Measurements from ENCODE around the gene MRPL14.
A peak's percentile ranks its signal among the peaks of the same experiment; 100 is the strongest.
"Not testable (repeated sequence)": the region's sequence is repeated elsewhere in the genome, so short reads cannot be mapped to it uniquely, and the experiment has no call there.

MRPL14 gene

DNA sequence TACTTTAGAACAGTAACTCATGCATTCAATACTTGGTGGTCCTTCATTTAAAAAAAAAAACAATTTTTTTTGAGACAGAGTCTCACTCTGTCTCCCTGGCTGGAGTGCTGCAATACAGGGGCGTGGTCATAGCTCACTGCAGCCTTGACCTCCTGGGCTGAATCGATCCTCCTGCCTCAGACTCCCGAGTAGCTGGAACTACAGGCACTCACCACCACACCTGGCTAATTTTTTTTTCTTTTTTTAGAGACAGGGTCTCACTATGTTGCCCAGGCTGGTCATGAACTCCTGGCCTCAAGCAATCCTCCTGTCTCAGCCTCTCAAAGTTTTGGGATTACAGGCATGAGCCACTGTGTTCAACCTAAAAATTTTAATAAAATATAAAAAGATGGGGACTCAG lies 17.3 kb upstream of the MRPL14 start:
- H3K4me3 Mint-ChIP-seq; H3K4me1 Mint-ChIP-seq (ENCODE audit: low read depth in 2 of 2); H3K9me3 Mint-ChIP-seq; H3K27me3 Mint-ChIP-seq; DNase-seq; ATAC-seq (replicated peaks): not testable (repeated sequence)
- H3K27ac Mint-ChIP-seq, result peak overlapping the region in 1 of 2 donors; percentile 25
- peaks cover 30% of the 10 kb centered on the region for H3K36me3 Mint-ChIP-seq (ENCODE audit: insufficient read depth)

DNA sequence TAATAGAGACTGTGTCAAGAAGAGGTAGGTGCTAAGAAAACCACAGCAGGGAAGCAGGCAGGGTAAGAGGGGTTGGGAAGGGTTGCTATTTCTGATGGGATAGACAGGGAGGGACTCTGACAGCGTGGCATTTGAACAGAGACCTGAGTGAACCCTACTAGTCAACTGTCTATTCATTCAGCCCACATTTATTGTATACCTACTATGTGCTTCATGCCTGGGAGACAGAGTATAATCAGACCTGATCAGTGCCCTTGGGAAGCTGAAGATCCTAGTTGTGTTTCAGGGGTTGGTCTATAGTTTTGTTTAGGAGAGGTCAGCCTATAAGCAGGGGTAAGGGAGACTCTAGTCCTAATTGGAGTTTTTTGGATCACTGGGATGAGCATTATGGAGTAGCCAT lies 16.5 kb upstream of the MRPL14 start:
- Mint-ChIP-seq H3K27me3 (no peaks in the 10 kb centered on the region), H3K4me1 (ENCODE audit: low read depth in 2 of 2) (peaks cover 0 to 2% of the 10 kb centered on the region in 2 donors), H3K36me3 (ENCODE audit: insufficient read depth) (peaks cover 29% of the 10 kb centered on the region), H3K27ac (peak overlapping the region; percentile 7 to 25), H3K4me3 (no peak overlapping the region), H3K9me3 (no peaks in the 10 kb centered on the region)
- ATAC-seq (replicated peaks) (no peak), DNase-seq (no peak)

GRCh38 chr6:44142835-44143234 lies 15.6 kb upstream of the MRPL14 start:
- DNase-seq (no peak), ATAC-seq (replicated peaks) (no peak)
- Mint-ChIP-seq H3K4me1 (ENCODE audit: low read depth in 2 of 2) (peaks cover 0 to 2% of the 10 kb centered on the region in 2 donors), H3K27ac (no peak overlapping the region), H3K9me3 (no peaks in the 10 kb centered on the region), H3K36me3 (ENCODE audit: insufficient read depth) (peaks cover 26% of the 10 kb centered on the region), H3K4me3 (no peak overlapping the region), H3K27me3 (no peaks in the 10 kb centered on the region)

DNA sequence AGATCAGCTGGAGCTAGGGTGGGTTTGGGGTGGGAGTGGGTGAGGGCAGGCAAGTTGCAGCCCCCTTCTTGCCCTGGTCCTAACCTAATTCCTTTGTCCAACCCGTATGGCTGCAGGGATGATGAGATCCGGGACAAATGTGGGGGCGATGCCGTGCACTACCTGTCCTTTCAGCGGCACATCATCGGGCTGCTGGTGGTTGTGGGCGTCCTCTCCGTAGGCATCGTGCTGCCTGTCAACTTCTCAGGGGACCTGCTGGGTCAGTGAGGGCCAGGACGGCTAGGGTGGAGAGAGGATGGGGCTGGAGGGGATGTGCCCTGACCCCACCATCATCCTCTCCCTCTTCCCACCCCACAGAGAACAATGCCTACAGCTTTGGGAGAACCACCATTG lies 12.1 kb upstream of the MRPL14 start:
- Mint-ChIP-seq H3K36me3 (ENCODE audit: insufficient read depth) (peaks cover 14% of the 10 kb centered on the region), H3K9me3 (no peaks in the 10 kb centered on the region), H3K27ac (peak overlapping the region in 1 of 2 donors; percentile 15), H3K4me1 (ENCODE audit: low read depth in 2 of 2) (peaks cover 7 to 12% of the 10 kb centered on the region in 2 donors), H3K4me3 (no peak overlapping the region), H3K27me3 (no peaks in the 10 kb centered on the region)
- no peak for ATAC-seq (replicated peaks)
- no peak for DNase-seq

DNA sequence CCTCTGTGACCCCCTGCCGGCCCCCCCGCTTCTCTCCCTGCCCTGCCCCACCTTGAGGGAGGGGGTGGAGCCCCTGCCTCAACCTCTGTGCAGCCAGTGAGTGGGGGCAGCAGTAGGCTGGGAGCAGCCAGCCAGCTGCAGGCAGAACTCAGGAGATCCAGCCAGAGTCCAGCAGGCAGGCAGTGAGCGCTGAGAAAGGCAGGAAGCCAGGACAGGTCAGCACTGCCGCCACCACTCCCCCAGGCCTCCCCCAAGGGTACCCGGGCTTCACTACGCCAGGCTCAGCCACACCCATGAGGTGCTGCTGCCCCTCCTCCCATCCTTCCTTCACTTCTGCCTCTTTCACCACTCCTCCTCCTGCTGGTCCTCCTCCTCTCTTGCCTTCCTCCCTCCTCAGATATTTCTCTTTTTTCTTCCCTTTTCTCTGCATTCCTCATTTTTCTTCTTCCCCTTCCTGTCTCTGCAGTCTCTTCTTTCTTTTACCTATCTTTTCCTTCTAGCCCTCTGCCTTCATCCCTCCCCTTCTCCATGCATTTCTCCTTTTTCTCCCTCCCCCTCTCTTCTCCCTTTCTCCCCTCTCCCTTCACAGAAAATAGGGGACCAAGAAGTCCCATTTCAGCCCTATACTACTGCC lies 11.6 kb upstream of the MRPL14 start:
- no peaks in the 10 kb centered on the region for H3K27me3 Mint-ChIP-seq
- H3K4me1 Mint-ChIP-seq (ENCODE audit: low read depth in 2 of 2), result peaks cover 7 to 12% of the 10 kb centered on the region in 2 donors
- H3K4me3 Mint-ChIP-seq, result no peak overlapping the region
- DNase-seq (no peak), ATAC-seq (replicated peaks) (no peak)
- H3K27ac Mint-ChIP-seq, result no peak overlapping the region
- peaks cover 13% of the 10 kb centered on the region for H3K36me3 Mint-ChIP-seq (ENCODE audit: insufficient read depth)
- no peaks in the 10 kb centered on the region for H3K9me3 Mint-ChIP-seq

- H3K4me3 Mint-ChIP-seq, result no peak overlapping the region
- H3K27ac Mint-ChIP-seq, result peak overlapping the region in 1 of 2 donors; percentile 33
- no peaks in the 10 kb centered on the region for H3K9me3 Mint-ChIP-seq
- no peak for ATAC-seq (replicated peaks)
- H3K4me1 Mint-ChIP-seq (ENCODE audit: low read depth in 2 of 2), result peaks cover 9 to 22% of the 10 kb centered on the region in 2 donors
- H3K36me3 Mint-ChIP-seq (ENCODE audit: insufficient read depth), result peaks cover 16% of the 10 kb centered on the region
- H3K27me3 Mint-ChIP-seq, result no peaks in the 10 kb centered on the region
- no peak for DNase-seq
These were observed 8.6 kb upstream of the MRPL14 start for GRCh38 chr6:44135875-44136274.

DNA sequence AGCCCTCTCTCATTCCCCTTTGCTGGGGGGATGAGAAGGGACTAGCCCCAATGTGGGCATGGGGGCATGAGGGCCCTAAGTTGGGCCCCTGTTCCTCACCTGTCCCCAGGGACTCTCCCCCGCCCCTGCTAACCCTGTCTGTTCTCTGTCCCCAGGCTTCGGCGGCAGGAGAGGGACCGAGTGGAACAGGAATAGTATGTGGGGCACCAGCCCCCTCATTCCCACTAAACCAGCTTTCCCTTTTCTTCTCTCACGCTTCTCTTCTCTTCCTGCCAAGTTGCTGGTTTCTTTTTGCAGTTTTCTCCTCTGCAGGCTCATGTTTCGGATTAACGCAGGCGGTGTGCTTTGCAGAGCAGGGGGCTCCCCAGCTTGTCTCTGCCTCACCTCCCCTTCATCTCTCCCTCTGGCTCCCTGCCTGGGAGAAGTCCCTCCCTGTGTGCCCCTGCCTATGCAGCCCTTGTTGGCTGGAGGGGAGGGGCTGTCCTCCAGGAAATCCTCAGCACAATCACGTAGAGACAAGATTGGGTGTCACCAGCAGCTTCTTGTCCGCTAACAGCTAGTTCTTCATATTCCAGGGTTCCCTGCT lies 8.0 kb upstream of the MRPL14 start:
- no peak for DNase-seq
- peaks cover 9 to 22% of the 10 kb centered on the region in 2 donors for H3K4me1 Mint-ChIP-seq (ENCODE audit: low read depth in 2 of 2)
- H3K36me3 Mint-ChIP-seq (ENCODE audit: insufficient read depth), result peaks cover 15% of the 10 kb centered on the region
- peak overlapping the region in 1 of 2 donors; percentile 33 for H3K27ac Mint-ChIP-seq
- no peak overlapping the region for H3K4me3 Mint-ChIP-seq
- ATAC-seq (replicated peaks), result no peak
- H3K27me3 Mint-ChIP-seq, result no peaks in the 10 kb centered on the region
- H3K9me3 Mint-ChIP-seq, result no peaks in the 10 kb centered on the region

DNA sequence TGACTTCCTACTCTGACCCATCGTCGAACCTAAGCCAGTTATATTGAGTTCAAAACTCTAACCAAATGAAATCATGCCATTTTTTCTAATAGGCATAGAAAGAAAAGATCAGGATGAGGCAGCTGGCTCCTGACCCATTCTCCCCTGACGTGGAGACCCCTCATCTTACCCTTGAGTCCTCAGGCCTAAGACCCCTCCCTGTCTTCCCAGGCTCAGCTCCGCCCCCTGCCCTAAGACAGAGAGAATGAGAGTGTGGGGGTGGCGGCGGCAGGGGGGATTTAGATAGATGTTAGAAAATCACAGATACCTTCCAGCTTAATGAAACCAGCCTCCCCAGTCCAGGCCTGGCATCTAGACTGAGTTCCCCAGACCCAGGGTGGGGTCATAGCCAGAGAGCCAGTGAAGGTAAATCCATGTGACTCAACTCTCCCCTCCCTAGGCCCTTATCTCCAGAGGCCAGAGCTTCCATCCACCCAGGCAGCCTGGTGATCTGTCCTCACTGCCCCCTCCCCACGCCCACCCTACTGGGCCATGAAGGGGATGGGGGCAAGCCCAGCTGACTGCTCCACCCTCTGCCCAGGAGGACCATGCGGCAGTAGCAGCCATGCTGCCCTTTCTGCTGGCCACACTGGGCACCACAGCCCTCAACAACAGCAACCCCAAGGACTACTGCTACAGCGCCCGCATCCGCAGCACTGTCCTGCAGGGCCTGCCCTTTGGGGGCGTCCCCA lies 6.9 kb upstream of the MRPL14 start:
- Mint-ChIP-seq H3K27me3 (no peaks in the 10 kb centered on the region), H3K36me3 (ENCODE audit: insufficient read depth) (peaks cover 21% of the 10 kb centered on the region), H3K27ac (peak overlapping the region; percentile 62 to 79), H3K4me3 (no peak overlapping the region), H3K4me1 (ENCODE audit: low read depth in 2 of 2) (peaks cover 10 to 29% of the 10 kb centered on the region in 2 donors), H3K9me3 (no peaks in the 10 kb centered on the region)
- ATAC-seq (replicated peaks) (no peak), DNase-seq (no peak)

DNA sequence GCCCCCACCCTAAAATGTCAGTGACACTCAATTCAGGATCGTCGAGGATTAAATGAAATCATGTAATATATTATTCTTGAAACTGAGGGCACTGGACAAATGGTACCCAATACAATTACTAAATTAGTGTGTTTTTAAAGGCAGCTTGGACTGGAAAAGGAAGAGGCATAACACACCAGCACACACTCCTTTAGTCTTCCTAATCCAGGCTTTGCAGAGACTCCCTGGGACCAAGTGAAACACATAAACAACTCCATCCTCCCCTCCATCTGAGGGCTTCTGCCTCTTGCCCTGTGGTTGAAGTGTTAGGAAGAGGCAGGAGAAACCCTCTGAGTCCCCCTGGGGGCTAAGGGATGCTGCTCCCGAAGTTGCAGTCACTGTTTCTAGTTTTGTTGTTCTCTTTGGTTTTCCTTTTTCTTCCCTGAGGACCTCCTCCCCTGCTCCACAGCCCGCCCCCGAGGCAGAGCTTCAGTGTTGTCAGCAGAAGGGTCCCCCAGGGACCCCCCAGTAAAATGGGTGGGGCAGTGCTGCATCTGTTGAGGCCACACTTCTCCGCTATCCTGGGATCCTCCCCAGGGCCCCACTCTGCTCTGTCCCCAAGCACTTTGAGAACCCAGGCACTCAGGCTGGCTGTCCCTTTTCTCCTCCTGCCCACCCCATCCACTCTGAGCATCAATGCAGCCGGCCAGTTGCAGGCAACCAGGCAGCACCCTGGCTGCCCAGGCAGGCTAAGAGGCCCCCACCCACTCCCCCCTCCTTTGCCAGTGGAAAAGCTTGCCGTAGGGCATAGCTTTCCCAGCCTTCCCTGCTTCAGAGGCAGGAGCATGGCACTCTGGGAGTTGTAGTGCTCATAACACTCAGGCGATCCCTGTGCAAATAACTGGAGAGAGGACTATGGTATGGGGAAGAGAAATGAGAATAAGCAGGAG lies 6.0 kb upstream of the MRPL14 start:
- H3K27me3 Mint-ChIP-seq, result no peaks in the 10 kb centered on the region
- peaks cover 29% of the 10 kb centered on the region for H3K36me3 Mint-ChIP-seq (ENCODE audit: insufficient read depth)
- H3K4me1 Mint-ChIP-seq (ENCODE audit: low read depth in 2 of 2), result peaks cover 15 to 32% of the 10 kb centered on the region in 2 donors
- H3K9me3 Mint-ChIP-seq, result no peaks in the 10 kb centered on the region
- H3K4me3 Mint-ChIP-seq, result no peak overlapping the region
- H3K27ac Mint-ChIP-seq, result peak overlapping the region; percentile 23 to 79
- ATAC-seq (replicated peaks), result no peak
- DNase-seq, result no peak

DNA sequence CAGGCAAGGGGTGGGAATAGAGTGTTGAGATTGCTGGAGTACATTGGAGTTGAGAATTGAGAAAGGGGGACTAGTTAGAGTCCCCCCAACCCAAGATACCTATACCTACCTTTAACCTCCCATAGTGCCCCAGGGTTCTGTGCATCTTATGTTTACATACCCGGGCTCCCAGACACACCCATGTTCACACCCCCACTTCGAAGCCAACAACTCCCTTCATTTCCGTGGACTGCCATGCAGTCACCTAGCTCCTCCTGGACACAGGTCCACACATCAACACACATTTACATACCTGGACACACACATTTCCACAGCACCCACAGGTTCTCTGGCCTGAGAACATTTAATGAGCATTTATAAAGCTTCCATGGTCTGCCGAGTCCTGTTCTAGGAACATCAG lies 5.2 kb upstream of the MRPL14 start:
- peak overlapping the region in 1 of 2 donors; percentile 23 for H3K27ac Mint-ChIP-seq
- peaks cover 16 to 34% of the 10 kb centered on the region in 2 donors for H3K4me1 Mint-ChIP-seq (ENCODE audit: low read depth in 2 of 2)
- no peak overlapping the region for H3K4me3 Mint-ChIP-seq
- H3K27me3 Mint-ChIP-seq, result no peaks in the 10 kb centered on the region
- DNase-seq, result no peak
- no peaks in the 10 kb centered on the region for H3K9me3 Mint-ChIP-seq
- H3K36me3 Mint-ChIP-seq (ENCODE audit: insufficient read depth), result peaks cover 34% of the 10 kb centered on the region
- no peak for ATAC-seq (replicated peaks)

DNA sequence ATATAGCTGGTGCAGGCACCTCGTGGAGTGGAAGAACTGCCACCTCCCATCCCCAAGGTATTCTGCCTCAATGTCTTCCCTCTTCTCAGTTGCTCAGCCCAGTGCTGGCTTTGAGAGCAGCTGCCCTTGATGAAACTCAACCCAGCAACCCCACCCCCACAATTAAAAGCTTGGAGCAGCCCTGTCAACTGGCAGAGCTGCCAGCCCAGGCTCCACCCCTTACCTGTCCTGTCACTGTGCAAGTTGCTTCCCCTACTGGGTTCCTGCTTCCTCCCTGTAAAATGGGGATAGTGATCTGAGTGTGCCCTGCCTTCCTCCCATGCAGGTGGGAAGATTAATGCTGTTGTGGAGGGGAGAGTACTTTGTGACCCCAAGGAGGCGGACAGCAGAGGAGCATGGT lies 4.6 kb upstream of the MRPL14 start:
- peaks cover 16 to 34% of the 10 kb centered on the region in 2 donors for H3K4me1 Mint-ChIP-seq (ENCODE audit: low read depth in 2 of 2)
- no peak overlapping the region for H3K4me3 Mint-ChIP-seq
- ATAC-seq (replicated peaks), result no peak
- no peaks in the 10 kb centered on the region for H3K27me3 Mint-ChIP-seq
- H3K9me3 Mint-ChIP-seq, result no peaks in the 10 kb centered on the region
- peaks cover 35% of the 10 kb centered on the region for H3K36me3 Mint-ChIP-seq (ENCODE audit: insufficient read depth)
- H3K27ac Mint-ChIP-seq, result no peak overlapping the region
- no peak for DNase-seq

GRCh38 chr6:44129841-44130322 lies 2.6 kb upstream of the MRPL14 start:
- Mint-ChIP-seq H3K4me1 (ENCODE audit: low read depth in 2 of 2) (peaks cover 27 to 41% of the 10 kb centered on the region in 2 donors), H3K27ac (peak overlapping the region in 1 of 2 donors; percentile 77), H3K27me3 (no peaks in the 10 kb centered on the region), H3K4me3 (peak overlapping the region; percentile 57 to 98), H3K9me3 (no peaks in the 10 kb centered on the region), H3K36me3 (ENCODE audit: insufficient read depth) (peaks cover 35% of the 10 kb centered on the region)
- DNase-seq (no peak), ATAC-seq (replicated peaks) (no peak)
